Activated CD8-positive, alpha-beta memory T cell treated with anti-CD3 and anti-CD28 coated beads, Interleukin-2, amount 50 U/mL, for 48 hours (primary cell): Measurements from ENCODE around the gene SPSB4.

Experiments used
- DNase-seq: peaks from one replicate; pipeline ENCODE4 v3.0.0-alpha.2; 2020

Gene SPSB4

GRCh38 chr3:141122455-141123030 lies 71.4 kb downstream of the SPSB4 start:
- no peak for DNase-seq

GRCh38 chr3:141123677-141124410 lies 72.7 kb downstream of the SPSB4 start:
- no peak for DNase-seq

- DNase-seq: no peak
Observed at GRCh38 chr3:141124715-141125114, 73.6 kb downstream of the SPSB4 start.

- DNase-seq: no peak
Observed at GRCh38 chr3:141125351-141125750, 74.2 kb downstream of the SPSB4 start.

- DNase-seq: no peak
Observed at GRCh38 chr3:141126661-141127343, 75.7 kb downstream of the SPSB4 start.

GRCh38 chr3:141127344-141128125 lies 76.4 kb downstream of the SPSB4 start:
- no peak for DNase-seq

GRCh38 chr3:141128126-141128777 lies 77.1 kb downstream of the SPSB4 start:
- no peak for DNase-seq

GRCh38 chr3:141129049-141129448 lies 77.9 kb downstream of the SPSB4 start:
- DNase-seq: no peak

- DNase-seq: no peak
Observed at GRCh38 chr3:141129541-141130011, 78.4 kb downstream of the SPSB4 start.

- no peak for DNase-seq
Observed at GRCh38 chr3:141143517-141143916, 92.4 kb downstream of the SPSB4 start.

GRCh38 chr3:141146979-141147470 lies 95.9 kb downstream of the SPSB4 start:
- DNase-seq: no peak

- no peak for DNase-seq
Observed at GRCh38 chr3:141147657-141148056, 96.5 kb downstream of the SPSB4 start.

GRCh38 chr3:141148169-141148568 lies 97.0 kb downstream of the SPSB4 start:
- DNase-seq: no peak

- DNase-seq: no peak
Observed at GRCh38 chr3:141148770-141149169, 97.6 kb downstream of the SPSB4 start.

- no peak for DNase-seq
Observed at GRCh38 chr3:141150081-141150830, 99.1 kb downstream of the SPSB4 start.

GRCh38 chr3:141150931-141151330 lies 99.8 kb downstream of the SPSB4 start:
- DNase-seq: no peak

GRCh38 chr3:141151439-141151838 lies 100.3 kb downstream of the SPSB4 start:
- no peak for DNase-seq

- DNase-seq: no peak
Observed at GRCh38 chr3:141152130-141152529, 101.0 kb downstream of the SPSB4 start.

GRCh38 chr3:141152801-141153678 lies 101.9 kb downstream of the SPSB4 start:
- DNase-seq: no peak

- no peak for DNase-seq
Observed at GRCh38 chr3:141153679-141153966, 102.5 kb downstream of the SPSB4 start.

GRCh38 chr3:141164852-141165251 lies 113.7 kb downstream of the SPSB4 start:
- no peak for DNase-seq
